HG02852 (cell line): ENCODE measurements around the gene DCHS1.
A peak's percentile ranks its signal among the peaks of the same experiment; 100 is the strongest.
"Not testable (repeated sequence)": the region's sequence is repeated elsewhere in the genome, so short reads cannot be mapped to it uniquely, and the experiment has no call there.

Experiments
- ATAC-seq: cut with Tn5 transposase; IDR thresholded peaks from one replicate; pipeline ENCODE4 v1.9.1; 2021; ENCODE audit warnings: mild to moderate bottlenecking, moderate library complexity; ENCODE audit not compliant: unreplicated experiment

DCHS1 gene, protein sequence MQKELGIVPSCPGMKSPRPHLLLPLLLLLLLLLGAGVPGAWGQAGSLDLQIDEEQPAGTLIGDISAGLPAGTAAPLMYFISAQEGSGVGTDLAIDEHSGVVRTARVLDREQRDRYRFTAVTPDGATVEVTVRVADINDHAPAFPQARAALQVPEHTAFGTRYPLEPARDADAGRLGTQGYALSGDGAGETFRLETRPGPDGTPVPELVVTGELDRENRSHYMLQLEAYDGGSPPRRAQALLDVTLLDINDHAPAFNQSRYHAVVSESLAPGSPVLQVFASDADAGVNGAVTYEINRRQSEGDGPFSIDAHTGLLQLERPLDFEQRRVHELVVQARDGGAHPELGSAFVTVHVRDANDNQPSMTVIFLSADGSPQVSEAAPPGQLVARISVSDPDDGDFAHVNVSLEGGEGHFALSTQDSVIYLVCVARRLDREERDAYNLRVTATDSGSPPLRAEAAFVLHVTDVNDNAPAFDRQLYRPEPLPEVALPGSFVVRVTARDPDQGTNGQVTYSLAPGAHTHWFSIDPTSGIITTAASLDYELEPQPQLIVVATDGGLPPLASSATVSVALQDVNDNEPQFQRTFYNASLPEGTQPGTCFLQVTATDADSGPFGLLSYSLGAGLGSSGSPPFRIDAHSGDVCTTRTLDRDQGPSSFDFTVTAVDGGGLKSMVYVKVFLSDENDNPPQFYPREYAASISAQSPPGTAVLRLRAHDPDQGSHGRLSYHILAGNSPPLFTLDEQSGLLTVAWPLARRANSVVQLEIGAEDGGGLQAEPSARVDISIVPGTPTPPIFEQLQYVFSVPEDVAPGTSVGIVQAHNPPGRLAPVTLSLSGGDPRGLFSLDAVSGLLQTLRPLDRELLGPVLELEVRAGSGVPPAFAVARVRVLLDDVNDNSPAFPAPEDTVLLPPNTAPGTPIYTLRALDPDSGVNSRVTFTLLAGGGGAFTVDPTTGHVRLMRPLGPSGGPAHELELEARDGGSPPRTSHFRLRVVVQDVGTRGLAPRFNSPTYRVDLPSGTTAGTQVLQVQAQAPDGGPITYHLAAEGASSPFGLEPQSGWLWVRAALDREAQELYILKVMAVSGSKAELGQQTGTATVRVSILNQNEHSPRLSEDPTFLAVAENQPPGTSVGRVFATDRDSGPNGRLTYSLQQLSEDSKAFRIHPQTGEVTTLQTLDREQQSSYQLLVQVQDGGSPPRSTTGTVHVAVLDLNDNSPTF (N-terminal part only)

DNA sequence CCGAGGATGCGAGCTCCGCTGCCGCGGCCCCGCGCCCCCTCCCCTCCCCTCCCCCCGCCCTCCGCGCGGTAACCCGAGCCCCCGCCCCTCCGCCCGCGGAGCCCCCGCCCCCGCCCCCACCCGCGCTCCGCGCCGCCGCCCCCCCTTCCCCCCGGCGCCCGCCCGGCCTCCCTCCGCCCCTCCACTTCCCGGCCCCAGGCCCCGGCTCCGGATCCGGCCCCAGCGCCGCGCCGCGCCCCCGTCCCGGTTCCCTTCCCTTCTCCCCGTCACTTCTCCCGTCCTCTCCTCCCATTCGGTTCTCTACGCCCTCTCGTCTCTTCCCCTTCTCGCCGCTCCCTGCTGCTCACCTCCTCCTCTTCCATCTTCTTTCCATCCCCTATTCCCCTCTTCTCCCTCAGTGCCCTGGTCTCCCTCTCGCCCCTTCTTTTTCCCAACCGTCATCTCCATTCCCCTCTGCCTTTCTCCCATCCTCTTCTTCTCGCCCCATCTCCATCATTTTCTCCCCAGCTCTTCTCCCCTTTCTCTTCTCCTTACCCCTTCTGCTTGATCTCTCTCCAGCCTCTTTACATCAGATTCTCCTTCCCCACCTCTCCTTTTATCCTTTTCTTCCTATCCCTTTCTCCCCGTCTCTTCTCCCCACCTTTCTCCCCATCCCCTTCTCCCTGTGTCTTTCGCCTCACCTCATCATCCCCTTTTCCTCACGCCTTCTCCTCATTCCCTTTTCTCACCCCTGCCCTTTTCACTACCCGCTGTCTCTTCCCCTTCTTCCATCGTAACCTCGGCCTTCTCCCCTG, at the start of gene DCHS1:
TSS of gene DCHS1 (minus strand) at position 20 of the 794 bp plus-strand sequence. CDS start 14,196 bp downstream, outside the sequence.
- no peak for ATAC-seq

DNA sequence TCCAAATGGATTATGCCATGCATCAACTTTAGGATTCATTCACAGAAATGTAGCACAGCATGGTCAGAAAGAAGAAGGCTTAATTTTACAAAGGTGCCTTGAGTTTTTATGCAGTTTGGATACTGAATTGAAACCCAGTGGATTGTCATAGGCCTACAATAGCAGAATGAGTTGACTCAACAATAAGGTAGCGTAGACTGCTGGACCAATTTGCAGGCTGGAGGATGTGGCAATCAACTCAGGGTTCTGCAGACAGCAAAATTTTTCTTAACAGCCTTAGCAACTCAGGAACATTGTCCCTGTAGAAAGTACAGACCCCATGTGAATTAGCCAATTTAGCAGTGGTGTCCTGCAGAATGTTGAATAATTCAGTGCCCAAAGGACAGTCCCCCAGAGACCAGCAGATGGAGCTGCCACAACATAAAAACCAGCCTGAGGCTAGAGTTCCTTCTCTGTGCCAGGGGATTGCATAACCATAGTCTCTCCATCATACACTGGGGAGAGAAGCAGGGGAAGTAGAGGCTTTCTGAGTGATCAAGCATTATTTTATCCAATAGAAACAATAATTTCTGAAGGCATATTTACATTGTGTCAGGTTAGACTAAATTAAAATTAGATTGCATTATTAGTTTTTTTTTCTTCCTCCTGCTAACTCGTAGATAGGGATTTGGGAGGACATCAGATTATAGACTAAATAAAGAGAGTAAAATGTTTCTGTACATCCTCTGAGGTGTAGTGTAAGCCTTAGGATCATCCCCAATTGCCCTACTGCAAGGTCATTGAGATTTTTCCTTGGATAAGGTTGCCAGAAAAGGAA, 47.8 kb upstream of the DCHS1 start:
- ATAC-seq, result no peak

DNA sequence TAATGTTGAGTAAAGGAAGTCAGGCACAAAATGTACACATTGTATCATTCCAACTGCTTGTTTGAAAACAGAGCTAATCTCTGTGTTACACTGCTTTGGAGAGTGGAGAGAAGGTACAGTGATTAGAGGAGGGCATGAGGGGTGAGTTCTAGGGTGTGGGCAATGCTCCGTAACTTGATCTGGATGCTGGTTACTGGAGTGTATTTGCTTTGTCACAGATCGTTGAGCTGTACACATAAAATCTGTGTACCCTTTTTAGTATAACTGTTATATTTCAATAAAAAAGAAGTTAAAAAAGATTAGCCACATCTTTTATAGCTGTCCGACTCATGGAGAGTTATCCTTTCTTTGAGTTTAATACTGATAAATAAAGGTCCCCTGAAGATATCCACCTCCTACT, 46.3 kb upstream of the DCHS1 start:
- ATAC-seq, result not testable (repeated sequence)

DNA sequence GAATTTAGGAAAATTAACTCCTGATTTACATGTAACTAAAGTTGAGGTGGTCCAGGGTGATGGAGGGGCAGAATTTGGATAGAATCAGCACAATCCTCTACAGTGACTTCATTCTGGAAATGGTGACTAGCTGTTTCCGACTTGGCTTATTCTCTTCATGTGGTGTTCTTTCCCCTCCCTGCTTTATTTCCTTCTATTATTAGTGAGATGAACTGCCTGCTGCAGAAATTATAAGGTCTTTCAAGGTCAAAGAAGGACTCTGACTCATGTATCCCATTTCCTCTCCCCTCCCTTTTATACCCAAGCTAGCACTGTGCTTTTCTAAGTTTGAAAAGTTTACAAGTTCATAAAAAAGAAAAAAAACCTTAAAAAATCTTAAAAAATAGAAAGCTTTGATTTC, 39.8 kb upstream of the DCHS1 start:
- no peak for ATAC-seq

DNA sequence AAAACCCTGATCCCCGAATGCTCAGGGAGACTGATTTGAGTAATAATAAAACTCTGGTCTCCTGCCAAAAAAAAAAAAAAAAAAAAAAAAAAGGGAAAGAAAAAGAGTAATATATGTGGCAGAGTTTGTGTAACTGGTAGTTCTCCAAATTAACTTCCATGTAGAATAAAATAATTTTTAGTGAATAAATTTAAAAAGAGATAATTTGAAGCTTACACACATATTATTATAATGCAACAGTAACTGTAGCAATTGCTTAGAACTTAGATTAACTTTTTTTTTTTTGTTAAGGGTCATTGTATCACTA, 38.6 kb upstream of the DCHS1 start:
- ATAC-seq, result no peak

DNA sequence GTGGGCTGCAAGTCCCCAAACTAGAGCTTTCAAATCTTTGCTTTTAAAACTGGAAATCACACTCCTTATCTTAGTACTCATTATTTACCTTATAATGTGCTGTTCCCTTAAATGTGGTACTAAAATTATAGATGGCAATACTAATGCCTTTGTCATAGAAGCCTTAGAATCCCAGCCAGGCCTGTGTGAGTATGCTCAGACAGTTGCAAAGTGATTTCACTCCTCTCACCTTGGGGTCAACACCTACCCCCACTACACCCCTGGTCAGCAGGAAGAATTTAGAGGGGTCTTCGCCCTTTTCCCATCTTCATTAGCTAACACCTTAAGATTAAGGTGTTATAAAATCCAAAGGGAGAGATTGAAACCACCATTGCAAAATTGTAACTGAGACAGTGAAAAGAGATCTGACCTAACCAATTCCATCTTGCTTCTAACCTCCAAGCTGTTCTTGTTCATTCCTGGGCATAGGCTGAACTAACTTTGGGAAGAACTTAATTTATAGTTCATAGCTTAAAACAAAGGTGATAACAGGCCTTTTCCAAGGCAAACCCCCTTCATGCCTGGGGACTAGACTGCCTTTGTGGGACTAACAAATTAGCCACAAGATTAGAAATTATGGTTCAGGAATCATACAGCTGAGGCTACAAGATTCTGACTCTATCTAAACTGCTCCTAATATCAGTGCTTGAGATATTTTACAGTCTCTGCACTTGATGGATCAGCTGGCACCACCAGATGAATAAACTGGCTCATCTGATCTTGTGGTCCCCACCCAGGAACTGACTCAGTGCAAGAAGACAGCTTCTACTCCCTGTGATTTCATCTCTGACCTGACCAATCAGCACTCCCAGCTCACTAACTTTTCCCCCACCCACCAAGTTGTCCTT, 38.0 kb upstream of the DCHS1 start:
- no peak for ATAC-seq

DNA sequence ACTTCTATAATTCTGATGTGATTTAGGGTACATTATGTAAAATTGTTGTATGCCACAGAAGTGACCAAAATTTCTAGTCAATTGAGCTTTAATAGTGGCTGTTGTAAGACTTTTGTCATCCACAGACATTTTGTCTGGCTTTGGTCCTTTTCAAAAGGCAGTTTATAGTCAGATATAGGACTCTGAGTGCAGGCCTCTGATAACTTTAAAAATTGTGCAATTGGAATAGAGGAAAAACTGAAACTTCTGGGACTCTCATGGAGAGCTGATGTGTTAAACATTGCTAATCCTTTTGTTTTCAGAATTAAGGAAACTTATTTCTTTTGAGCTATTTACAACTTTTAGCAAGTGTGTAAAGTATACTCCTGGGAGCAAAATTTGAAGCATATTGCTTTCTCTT, 36.5 kb upstream of the DCHS1 start:
- ATAC-seq, result no peak

DNA sequence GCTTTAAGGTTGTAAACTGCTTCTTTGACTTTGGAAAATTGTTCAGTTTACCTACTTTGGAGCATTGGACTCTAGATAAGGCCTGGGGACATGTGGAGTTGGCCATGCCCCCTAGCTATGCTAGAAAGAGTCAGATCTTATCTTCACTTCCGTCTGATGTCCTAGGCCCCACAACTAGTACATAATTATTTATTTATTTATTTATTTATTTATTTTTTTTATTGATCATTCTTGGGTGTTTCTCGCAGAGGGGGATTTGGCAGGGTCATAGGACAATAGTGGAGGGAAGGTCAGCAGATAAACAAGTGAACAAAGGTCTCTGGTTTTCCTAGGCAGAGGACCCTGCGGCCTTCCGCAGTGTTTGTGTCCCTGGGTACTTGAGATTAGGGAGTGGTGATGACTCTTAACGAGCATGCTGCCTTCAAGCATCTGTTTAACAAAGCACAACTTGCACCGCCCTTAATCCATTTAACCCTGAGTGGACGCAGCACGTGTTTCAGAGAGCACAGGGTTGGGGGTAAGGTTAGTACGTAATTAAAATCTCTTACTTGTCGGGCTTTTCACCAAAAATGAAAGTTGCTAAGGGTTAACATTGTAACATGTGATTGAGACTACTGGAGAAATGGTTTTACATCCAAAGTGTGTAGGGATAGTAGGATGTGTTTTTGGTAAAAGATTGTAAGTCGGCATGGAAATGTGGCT, 35.0 kb upstream of the DCHS1 start:
- not testable (repeated sequence) for ATAC-seq

DNA sequence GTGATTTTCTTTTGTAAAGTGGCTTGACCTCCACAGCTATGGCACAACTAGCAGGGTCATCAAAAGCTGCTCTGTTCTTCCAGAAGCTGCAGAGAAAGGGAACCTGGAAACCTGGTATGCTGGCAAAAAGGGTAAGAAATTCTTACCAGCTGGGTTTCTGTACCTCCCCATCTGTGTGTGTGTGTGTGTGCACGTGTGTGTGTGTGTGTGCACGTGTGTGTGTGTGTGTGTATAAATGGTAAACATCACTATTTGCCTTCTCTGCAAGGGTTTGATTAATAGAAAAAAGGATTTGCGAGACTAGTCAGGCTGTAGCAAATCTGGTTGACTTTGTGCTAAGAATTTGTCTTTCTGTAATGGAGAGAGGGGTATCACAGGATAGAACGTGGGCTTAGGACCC, 32.3 kb upstream of the DCHS1 start:
- no peak for ATAC-seq

DNA sequence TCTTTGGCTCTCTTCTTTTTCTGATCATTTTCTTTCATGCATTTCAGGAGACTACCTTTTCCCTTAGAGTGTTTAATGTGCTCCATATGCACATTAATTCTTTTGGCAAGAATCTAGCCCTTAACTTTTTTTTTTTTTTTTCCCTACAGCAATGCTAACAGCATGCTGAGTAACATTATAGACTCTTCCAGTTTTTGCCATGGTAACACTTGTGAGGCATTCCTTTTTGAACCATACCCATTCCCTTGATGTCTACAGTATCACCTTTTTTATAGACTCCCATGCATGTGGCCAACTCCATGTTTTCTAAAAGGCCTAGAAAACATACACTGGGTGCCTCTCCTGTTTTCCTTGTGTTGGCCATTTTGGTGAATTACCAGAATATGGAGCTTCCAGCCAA, 30.4 kb upstream of the DCHS1 start:
- no peak for ATAC-seq

DNA sequence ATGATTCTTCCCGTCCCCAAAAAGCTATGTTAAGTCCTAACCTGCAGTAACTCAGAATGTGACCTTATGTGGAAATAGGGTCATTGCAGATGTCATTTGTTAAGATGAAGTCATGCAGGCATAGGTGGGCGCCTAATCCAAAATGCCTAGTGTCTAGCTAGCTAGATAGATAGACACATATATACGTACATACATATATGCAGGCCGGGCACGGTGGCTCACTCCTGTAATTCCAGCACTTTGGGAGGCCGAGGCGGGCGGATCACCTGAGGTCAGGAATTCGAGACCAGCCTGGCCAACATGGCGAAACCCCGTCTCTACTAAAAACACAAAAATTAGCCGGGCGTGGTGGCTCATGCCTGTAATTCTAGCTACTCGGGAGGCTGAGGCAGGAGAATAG, 28.5 kb upstream of the DCHS1 start:
- ATAC-seq, result not testable (repeated sequence)

DNA sequence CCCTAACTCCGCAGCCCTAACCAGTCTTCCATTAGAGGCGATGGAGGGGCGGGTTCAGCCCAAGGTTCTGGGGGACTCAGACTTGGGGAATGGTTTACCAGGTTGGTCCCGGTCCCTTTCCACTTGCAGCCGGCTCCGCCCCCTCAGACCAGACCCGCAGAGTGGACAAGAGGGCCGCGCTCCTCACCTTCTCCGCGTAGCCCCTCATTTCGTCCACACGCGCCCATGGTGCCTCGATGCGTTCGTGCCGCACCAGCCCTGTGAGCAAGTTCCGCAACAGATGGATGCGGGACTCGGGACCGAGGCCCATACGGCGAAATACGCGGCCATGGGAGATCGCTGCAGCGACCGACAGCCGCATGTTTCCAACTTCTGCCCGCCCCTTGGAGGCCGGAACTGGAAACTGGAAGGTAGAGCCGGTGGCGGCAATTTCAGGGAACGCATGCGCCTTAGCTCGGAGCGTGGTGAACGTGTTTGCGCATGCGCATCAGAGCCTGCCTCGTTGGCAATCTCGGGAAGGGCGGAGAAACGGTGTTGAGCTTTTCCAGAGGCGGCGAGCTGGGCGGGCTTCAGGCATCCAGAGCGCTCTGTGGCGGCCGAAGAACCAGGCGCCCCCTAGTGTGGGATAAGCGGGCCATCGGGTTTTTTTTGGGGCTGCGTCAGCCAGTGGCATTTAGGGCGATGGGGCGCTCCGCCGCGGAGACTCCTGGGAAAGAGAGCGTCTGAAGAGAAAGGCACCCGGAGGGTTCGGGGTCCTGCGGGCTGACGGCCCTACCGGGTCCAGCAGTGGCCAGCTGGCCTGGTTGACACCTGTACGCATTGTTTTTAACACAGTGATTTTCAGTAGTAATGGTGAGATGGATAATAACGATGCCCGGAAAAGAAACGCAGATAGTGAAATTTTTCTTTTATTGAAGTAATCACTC, 27.6 kb upstream of the DCHS1 start, which contains the start of gene MRPL17:
TSS of gene MRPL17 (minus strand) at position 405 of the 926 bp plus-strand sequence. CDS start at position 361, 44 bp downstream.
- ATAC-seq, result peak; percentile 94

DNA sequence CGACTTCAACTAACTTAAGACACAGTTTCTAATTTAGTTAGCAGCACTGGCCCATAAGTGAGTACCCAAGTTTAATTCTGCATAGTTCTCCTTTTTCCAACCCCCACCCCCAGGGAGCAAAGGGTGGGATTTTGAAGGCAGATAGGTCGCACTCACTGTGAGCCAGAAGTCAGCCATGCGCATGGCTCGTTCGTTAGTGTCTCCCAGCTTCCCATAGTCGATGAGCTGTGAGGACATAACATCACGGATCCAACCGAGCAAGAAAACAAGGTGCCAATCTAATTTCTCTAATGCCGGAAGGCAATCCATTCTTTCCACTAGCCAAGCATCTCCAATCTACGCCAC, 27.0 kb upstream of the DCHS1 start:
- ATAC-seq, result no peak

DNA sequence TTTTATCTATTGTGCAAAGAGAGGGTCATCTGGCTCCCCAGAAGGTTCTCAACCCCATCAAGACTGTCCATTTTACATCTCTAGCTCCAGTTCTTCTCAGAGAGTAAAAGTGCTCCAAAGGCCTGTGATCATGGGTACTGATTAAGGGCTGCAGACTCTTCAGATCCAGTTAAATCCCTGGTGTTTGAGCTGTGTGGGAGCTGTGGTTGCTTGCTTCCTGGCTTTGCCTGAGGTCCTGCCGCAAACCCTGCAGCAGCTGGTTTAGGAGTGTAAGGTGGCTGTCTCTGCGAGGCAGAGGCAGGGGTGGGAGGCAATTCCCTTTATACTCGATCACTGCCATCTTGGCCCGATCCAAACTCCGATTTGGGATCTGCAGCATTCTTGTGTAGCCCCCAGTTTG, 26.3 kb upstream of the DCHS1 start:
- no peak for ATAC-seq

DNA sequence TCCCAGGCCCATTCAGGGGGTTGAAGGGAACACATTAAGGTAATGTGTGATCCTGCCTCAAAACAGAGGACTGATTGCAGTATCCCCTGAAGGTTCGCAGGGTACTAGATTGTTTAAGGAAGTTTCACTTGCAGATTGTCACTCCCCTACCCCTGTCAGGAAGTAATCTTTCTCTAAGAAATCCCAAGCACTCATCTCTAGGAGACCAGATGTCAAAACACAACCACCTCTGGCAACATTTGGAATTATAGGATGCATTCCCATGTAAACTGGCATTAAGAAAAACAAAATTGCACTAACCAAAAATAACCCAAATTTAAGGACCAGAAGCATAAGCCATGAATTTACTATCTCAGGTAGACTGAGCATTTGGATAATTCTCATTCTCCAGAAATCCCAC, 25.9 kb upstream of the DCHS1 start:
- ATAC-seq, result no peak

DNA sequence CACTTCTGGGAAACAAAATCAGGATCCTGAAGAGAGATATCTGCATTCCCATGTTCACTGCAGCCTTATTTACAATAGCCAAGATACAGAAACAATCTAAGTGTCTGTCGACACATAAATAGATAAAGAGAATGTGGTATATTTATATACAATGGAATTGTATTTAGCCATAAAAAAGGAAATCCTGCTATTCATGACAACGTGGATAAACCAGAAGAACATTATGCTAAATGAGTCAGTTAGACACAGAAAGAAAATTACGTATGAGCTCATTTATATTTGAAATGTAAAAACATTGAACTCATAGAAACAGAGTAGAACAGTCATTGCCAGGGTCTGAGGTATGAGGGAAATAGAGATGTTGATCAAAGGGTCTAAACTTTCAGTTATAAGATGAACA, 21.4 kb upstream of the DCHS1 start:
- ATAC-seq, result no peak

DNA sequence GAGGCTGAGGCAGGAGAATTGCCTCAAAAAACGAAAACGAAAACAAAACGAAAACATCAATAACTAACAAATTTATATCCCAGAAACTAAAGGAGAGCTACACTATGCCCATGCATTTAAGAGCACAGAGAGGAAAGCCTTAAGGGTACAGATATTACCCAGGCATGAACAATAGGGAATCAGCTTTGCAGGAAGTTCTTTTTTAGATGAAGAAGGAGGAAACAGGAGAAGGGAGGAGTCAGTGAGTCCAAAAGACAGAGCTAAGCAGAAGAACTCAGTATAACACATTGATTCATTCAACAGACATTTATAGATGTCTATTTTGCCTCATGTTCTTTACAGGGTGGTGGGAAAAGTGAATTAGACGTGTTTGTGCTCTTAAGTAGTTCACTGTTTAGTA, 19.3 kb upstream of the DCHS1 start:
- no peak for ATAC-seq
